AG09319 (cell line): Measurements from ENCODE around the gene PRRT1.
"Not testable (repeated sequence)": the region's sequence is repeated elsewhere in the genome, so short reads cannot be mapped to it uniquely, and the experiment has no call there.

ENCODE experiments used
- DNase-seq: peaks from one replicate; pipeline ENCODE4 v3.0.0-alpha.2; 2010; ENCODE audit warnings: low read depth; ENCODE audit errors: extremely low read depth
- CTCF ChIP-seq: IDR thresholded peaks from 2 replicates; pipeline ENCODE4 v1.5.1; 2011; ENCODE audit warnings: low read depth, mild to moderate bottlenecking, inconsistent platforms, low read length, moderate library complexity

Gene PRRT1

GRCh38 chr6:32149092-32149755 lies 2.5 kb downstream of the PRRT1 start:
- DNase-seq, result no peak
- TF ChIP-seq CTCF, result no peak

GRCh38 chr6:32148289-32149091 lies 3.2 kb downstream of the PRRT1 start:
- TF ChIP-seq CTCF, result no peak
- no peak for DNase-seq

- no peak for TF ChIP-seq CTCF
- DNase-seq, result no peak
Observed at GRCh38 chr6:32147401-32148132, 4.2 kb downstream of the PRRT1 start.

GRCh38 chr6:32146687-32147086 lies 5.1 kb downstream of the PRRT1 start:
- TF ChIP-seq CTCF, result no peak
- no peak for DNase-seq

GRCh38 chr6:32146287-32146686 lies 5.5 kb downstream of the PRRT1 start:
- TF ChIP-seq CTCF, result no peak
- DNase-seq, result no peak

- DNase-seq, result not testable (repeated sequence)
Observed at GRCh38 chr6:32144238-32144637, 7.5 kb downstream of the PRRT1 start.

GRCh38 chr6:32140420-32141046 lies 11.2 kb downstream of the PRRT1 start:
- no peak for DNase-seq
- no peak for TF ChIP-seq CTCF
